SU-DHL-6 (cell line): ENCODE measurements around the gene PRKCE.

Source experiments
- EZH2phosphoT487 ChIP-seq: fragments of 200-600 bp; sonication (generic), shearing (Covaris generic); conservative IDR thresholded peaks from 2 replicates; pipeline ENCODE4 v1.6.1; 2018; ENCODE audit warnings: mild to moderate bottlenecking, antibody characterized with exemption, low read length, moderate library complexity, mixed read lengths
- TF ChIP-seq, protein P1 (sequence below): fragments of 200-600 bp; sonication (generic); IDR thresholded peaks from one replicate; pipeline ENCODE4 v1.5.1; 2017; ENCODE audit warnings: antibody characterized with exemption, mild to moderate bottlenecking, low read length, moderate library complexity; ENCODE audit not compliant: insufficient read depth, poor library complexity, severe bottlenecking

GRCh38 chr2:45943219-45944044, 292.0 kb downstream of the PRKCE start:
- TF ChIP-seq, protein P1, sequence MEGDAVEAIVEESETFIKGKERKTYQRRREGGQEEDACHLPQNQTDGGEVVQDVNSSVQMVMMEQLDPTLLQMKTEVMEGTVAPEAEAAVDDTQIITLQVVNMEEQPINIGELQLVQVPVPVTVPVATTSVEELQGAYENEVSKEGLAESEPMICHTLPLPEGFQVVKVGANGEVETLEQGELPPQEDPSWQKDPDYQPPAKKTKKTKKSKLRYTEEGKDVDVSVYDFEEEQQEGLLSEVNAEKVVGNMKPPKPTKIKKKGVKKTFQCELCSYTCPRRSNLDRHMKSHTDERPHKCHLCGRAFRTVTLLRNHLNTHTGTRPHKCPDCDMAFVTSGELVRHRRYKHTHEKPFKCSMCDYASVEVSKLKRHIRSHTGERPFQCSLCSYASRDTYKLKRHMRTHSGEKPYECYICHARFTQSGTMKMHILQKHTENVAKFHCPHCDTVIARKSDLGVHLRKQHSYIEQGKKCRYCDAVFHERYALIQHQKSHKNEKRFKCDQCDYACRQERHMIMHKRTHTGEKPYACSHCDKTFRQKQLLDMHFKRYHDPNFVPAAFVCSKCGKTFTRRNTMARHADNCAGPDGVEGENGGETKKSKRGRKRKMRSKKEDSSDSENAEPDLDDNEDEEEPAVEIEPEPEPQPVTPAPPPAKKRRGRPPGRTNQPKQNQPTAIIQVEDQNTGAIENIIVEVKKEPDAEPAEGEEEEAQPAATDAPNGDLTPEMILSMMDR: no peak
- TF ChIP-seq EZH2phosphoT487: no peak
